HK-2 (cell line): ENCODE measurements around the gene ANKMY2.
"Not testable (repeated sequence)": the region's sequence is repeated elsewhere in the genome, so short reads cannot be mapped to it uniquely, and the experiment has no call there.

ENCODE experiments used
- DNase-seq: peaks from one replicate; pipeline ENCODE4 v3.0.0-alpha.2; 2018; ENCODE audit not compliant: unreplicated experiment

The ANKMY2 gene

GRCh38 chr7:16645593-16646471 is at the start of gene ANKMY2, which contains the start of gene BZW2:
Gene ANKMY2 (minus strand): TSS chr7:16645754. CDS start chr7:16645573, 181 bp downstream.
Gene BZW2 (plus strand): TSS chr7:16646181. CDS start chr7:16665444, 19,263 bp downstream.
- DNase-seq = peak; percentile 92

- no peak for DNase-seq
These were observed 49.3 kb upstream of the ANKMY2 start for GRCh38 chr7:16694806-16695205.

GRCh38 chr7:16693601-16694318 is 48.2 kb upstream of the ANKMY2 start:
- DNase-seq = no peak

GRCh38 chr7:16691241-16691640 is 45.7 kb upstream of the ANKMY2 start:
- DNase-seq = no peak

- peak; percentile 25 for DNase-seq
These were observed 42.7 kb upstream of the ANKMY2 start for GRCh38 chr7:16688249-16688648.

- DNase-seq = no peak
These were observed 40.0 kb upstream of the ANKMY2 start for GRCh38 chr7:16685535-16685934.

GRCh38 chr7:16684935-16685334 is 39.4 kb upstream of the ANKMY2 start:
- no peak for DNase-seq

- DNase-seq = not testable (repeated sequence)
These were observed 33.4 kb upstream of the ANKMY2 start for GRCh38 chr7:16678645-16679566.

GRCh38 chr7:16677978-16678494 is 32.5 kb upstream of the ANKMY2 start:
- DNase-seq = no peak

GRCh38 chr7:16675277-16675676 is 29.7 kb upstream of the ANKMY2 start:
- no peak for DNase-seq

GRCh38 chr7:16671811-16672210 is 26.3 kb upstream of the ANKMY2 start:
- DNase-seq = no peak

GRCh38 chr7:16670731-16671344 is 25.3 kb upstream of the ANKMY2 start:
- no peak for DNase-seq

- no peak for DNase-seq
These were observed 24.5 kb upstream of the ANKMY2 start for GRCh38 chr7:16670021-16670420.

- no peak for DNase-seq
These were observed 24.0 kb upstream of the ANKMY2 start for GRCh38 chr7:16669581-16669980.

- no peak for DNase-seq
These were observed 23.4 kb upstream of the ANKMY2 start for GRCh38 chr7:16668978-16669377.

- peak; percentile 52 for DNase-seq
These were observed 22.7 kb upstream of the ANKMY2 start for GRCh38 chr7:16668049-16668858.

- DNase-seq = no peak
These were observed 21.8 kb upstream of the ANKMY2 start for GRCh38 chr7:16667355-16667754.

- no peak for DNase-seq
These were observed 16.4 kb upstream of the ANKMY2 start for GRCh38 chr7:16661924-16662323.

- DNase-seq = no peak
These were observed 15.3 kb upstream of the ANKMY2 start for GRCh38 chr7:16660702-16661464.
